ENCODE measurements around the gene HINT2.

Gene HINT2

GRCh38 chr9:35792024-35792813 is 22.6 kb downstream of the HINT2 start:
- H3K36me3 ChIP-seq, result no peaks in the 10 kb centered on the region
- H3K4me1 ChIP-seq, result peaks cover 11% of the 10 kb centered on the region
- no peak for TF ChIP-seq CTCF (IDR thresholded peaks at IDR 0.05; ENCODE audit: low read depth, low read length)
- H3K27me3 ChIP-seq, result no peaks in the 10 kb centered on the region
- no peak for DNase-seq
- no peaks in the 10 kb centered on the region for H3K9me3 ChIP-seq
- peak overlapping the region; percentile 57 for H3K4me3 ChIP-seq (ENCODE audit: low read depth, low read length)

- no peak for TF ChIP-seq CTCF (IDR thresholded peaks at IDR 0.05; ENCODE audit: low read depth, low read length)
- DNase-seq, result peak; percentile 48
- Histone ChIP-seq H3K4me1 (peaks cover 11% of the 10 kb centered on the region), H3K9me3 (no peaks in the 10 kb centered on the region), H3K4me3 (ENCODE audit: low read depth, low read length) (peak within 1 kb of the TSS; percentile 57), H3K36me3 (no peaks in the 10 kb centered on the region), H3K27me3 (no peaks in the 10 kb centered on the region)
Observed at GRCh38 chr9:35791297-35791921, 23.4 kb downstream of the HINT2 start, which contains the start of gene NPR2. TSS of gene NPR2 (plus strand) at chr9:35791591. CDS start at chr9:35792409, 818 bp downstream.

GRCh38 chr9:35790385-35791296 is 24.2 kb downstream of the HINT2 start:
- Histone ChIP-seq H3K27me3 (no peaks in the 10 kb centered on the region), H3K4me3 (ENCODE audit: low read depth, low read length) (peak overlapping the region; percentile 39), H3K4me1 (peaks cover 11% of the 10 kb centered on the region), H3K36me3 (no peaks in the 10 kb centered on the region), H3K9me3 (no peaks in the 10 kb centered on the region)
- peak; percentile 94 for TF ChIP-seq CTCF (IDR thresholded peaks at IDR 0.05; ENCODE audit: low read depth, low read length)
- DNase-seq, result peak; percentile 85

GRCh38 chr9:35790025-35790384 is 24.8 kb downstream of the HINT2 start:
- Histone ChIP-seq H3K4me3 (ENCODE audit: low read depth, low read length) (no peak overlapping the region), H3K36me3 (no peaks in the 10 kb centered on the region), H3K27me3 (no peaks in the 10 kb centered on the region), H3K4me1 (peaks cover 11% of the 10 kb centered on the region), H3K9me3 (no peaks in the 10 kb centered on the region)
- TF ChIP-seq CTCF (IDR thresholded peaks at IDR 0.05; ENCODE audit: low read depth, low read length), result no peak
- no peak for DNase-seq

- no peak overlapping the region for H3K4me3 ChIP-seq (ENCODE audit: low read depth, low read length)
- no peak for TF ChIP-seq CTCF (IDR thresholded peaks at IDR 0.05; ENCODE audit: low read depth, low read length)
- DNase-seq, result no peak
Observed at GRCh38 chr9:35789541-35789940, 25.3 kb downstream of the HINT2 start.

More at GRCh38 chr9:35789541-35789940, 25.3 kb downstream of the HINT2 start:
- no peaks in the 10 kb centered on the region for H3K27me3 ChIP-seq
- no peaks in the 10 kb centered on the region for H3K36me3 ChIP-seq
- no peaks in the 10 kb centered on the region for H3K9me3 ChIP-seq
- peaks cover 11% of the 10 kb centered on the region for H3K4me1 ChIP-seq
